K562 (cell line): Measurements from ENCODE around the gene ARV1. TPM values are rescaled to one million over a fixed set of nuclear protein-coding genes. Genes with fewer than 3 reads are reported as not detected.

ENCODE experiments used
- EHMT2 ChIP-seq: fragments of 450-650 bp; IDR thresholded peaks from 2 replicates; pipeline ENCODE4 v1.6.1; 2018; ENCODE audit warnings: antibody characterized with exemption
- GTF2A2 ChIP-seq: IDR thresholded peaks from 2 replicates; pipeline ENCODE4 v1.6.1; 2016; ENCODE audit warnings: mild to moderate bottlenecking, missing genetic modification characterization, missing compliant biosample characterization
- L3MBTL2 ChIP-seq: fragments of 450-650 bp; IDR thresholded peaks from 2 replicates; pipeline ENCODE4 v1.6.1; 2016; ENCODE audit warnings: mild to moderate bottlenecking, moderate library complexity
- NFATC3 ChIP-seq: fragments of 450-650 bp; IDR thresholded peaks from 2 replicates; pipeline ENCODE4 v1.6.1; 2017; ENCODE audit warnings: mild to moderate bottlenecking
- SMARCA5 ChIP-seq: fragments of 450-650 bp; IDR thresholded peaks from 2 replicates; pipeline ENCODE4 v1.6.1; 2016
- polyA plus RNA-seq, 8 experiments: library from polyadenylated mRNA; depleted of rRNA in 4 of 8; stranded (reverse) in 5 of 8; unstranded in 3 of 8; fragments of >200 nt; fragmentation: Nextera tagmentation in 2 of 8; fragmentation: Illumina TruSeq in 1 of 8; extraction: Ambion mirVana in 2 of 8; extraction: Trizol in 1 of 8; gene quantifications; 2 replicates each; pipeline versions ENCODE4 v1.2.1 to v1.2.3, GENCODE V29; 2011 to 2014; ENCODE audit warnings: inconsistent platforms in 1 of 8, missing spikeins in 1 of 8
- total RNA-seq, 7 experiments: library from RNA; depleted of rRNA in 6 of 7; stranded (reverse); fragments of >200 nt in 6 of 7; fragmentation: Illumina TruSeq in 2 of 7; extraction: Trizol in 2 of 7; gene quantifications; 2 replicates each; pipeline versions ENCODE4 v1.2.1 to v1.2.3, GENCODE V29; 2011 to 2021; ENCODE audit warnings: low replicate concordance in 1 of 7
- TF ChIP-seq, protein P1 (sequence below): fragments of 450-650 bp; IDR thresholded peaks from 2 replicates; pipeline ENCODE4 v1.6.1; 2018; ENCODE audit not compliant: partially characterized antibody
- TF ChIP-seq, protein P2 (sequence below): sonication (generic); formaldehyde crosslinking; IDR thresholded peaks from 2 replicates; pipeline ENCODE4 v1.8.1; 2023; ENCODE audit warnings: mild to moderate bottlenecking, missing genetic modification reagents
- TF ChIP-seq, protein P3 (sequence below): fragments of 250-450 bp; sonication (Bioruptor Pico); IDR thresholded peaks from 2 replicates; pipeline ENCODE4 v1.9.0; 2021; ENCODE audit warnings: mild to moderate bottlenecking

Gene ARV1
- total and polyA plus RNA-seq, 9 of the 15 experiments (the other 6 are each of a cell fraction or from before 2014, with no cell fraction given), result 54.8 to 139 (median 74.0) TPM

DNA sequence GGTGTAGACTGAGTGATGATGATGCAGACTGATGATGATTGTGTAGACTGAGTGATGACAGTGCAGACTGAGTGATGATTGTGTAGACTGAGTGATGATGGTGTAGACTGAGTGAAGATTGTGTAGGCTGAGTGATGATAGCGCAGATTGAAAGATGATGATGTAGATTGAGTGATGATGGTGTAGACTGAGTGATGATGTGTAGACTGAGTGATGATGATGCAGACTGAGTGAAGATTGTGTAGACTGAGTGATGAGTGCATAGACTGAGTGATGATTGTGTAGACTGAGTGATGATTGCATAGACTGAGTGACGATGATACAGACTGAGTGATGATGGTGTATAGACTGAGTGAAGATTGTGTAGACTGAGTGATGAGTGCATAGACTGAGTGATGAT lies 32.5 kb downstream of the ARV1 start (continued):
- TF ChIP-seq, protein P1, sequence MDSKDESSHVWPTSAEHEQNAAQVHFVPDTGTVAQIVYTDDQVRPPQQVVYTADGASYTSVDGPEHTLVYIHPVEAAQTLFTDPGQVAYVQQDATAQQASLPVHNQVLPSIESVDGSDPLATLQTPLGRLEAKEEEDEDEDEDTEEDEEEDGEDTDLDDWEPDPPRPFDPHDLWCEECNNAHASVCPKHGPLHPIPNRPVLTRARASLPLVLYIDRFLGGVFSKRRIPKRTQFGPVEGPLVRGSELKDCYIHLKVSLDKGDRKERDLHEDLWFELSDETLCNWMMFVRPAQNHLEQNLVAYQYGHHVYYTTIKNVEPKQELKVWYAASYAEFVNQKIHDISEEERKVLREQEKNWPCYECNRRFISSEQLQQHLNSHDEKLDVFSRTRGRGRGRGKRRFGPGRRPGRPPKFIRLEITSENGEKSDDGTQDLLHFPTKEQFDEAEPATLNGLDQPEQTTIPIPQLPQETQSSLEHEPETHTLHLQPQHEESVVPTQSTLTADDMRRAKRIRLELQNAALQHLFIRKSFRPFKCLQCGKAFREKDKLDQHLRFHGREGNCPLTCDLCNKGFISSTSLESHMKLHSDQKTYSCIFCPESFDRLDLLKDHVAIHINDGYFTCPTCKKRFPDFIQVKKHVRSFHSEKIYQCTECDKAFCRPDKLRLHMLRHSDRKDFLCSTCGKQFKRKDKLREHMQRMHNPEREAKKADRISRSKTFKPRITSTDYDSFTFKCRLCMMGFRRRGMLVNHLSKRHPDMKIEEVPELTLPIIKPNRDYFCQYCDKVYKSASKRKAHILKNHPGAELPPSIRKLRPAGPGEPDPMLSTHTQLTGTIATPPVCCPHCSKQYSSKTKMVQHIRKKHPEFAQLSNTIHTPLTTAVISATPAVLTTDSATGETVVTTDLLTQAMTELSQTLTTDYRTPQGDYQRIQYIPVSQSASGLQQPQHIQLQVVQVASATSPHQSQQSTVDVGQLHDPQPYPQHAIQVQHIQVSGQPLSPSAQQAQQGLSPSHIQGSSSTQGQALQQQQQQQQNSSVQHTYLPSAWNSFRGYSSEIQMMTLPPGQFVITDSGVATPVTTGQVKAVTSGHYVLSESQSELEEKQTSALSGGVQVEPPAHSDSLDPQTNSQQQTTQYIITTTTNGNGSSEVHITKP, result no peak
- TF ChIP-seq, protein P2, sequence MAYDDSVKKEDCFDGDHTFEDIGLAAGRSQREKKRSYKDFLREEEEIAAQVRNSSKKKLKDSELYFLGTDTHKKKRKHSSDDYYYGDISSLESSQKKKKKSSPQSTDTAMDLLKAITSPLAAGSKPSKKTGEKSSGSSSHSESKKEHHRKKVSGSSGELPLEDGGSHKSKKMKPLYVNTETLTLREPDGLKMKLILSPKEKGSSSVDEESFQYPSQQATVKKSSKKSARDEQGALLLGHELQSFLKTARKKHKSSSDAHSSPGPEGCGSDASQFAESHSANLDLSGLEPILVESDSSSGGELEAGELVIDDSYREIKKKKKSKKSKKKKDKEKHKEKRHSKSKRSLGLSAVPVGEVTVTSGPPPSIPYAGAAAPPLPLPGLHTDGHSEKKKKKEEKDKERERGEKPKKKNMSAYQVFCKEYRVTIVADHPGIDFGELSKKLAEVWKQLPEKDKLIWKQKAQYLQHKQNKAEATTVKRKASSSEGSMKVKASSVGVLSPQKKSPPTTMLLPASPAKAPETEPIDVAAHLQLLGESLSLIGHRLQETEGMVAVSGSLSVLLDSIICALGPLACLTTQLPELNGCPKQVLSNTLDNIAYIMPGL (CRISPR knock-in tag), result no peak
- TF ChIP-seq EHMT2 (peak; percentile 67), SMARCA5 (0 out of 2 replicates have a peak, but pooled peaks have one; percentile 41), L3MBTL2 (no peak), NFATC3 (no peak), GTF2A2 (tag) (no peak)
- TF ChIP-seq, protein P3, sequence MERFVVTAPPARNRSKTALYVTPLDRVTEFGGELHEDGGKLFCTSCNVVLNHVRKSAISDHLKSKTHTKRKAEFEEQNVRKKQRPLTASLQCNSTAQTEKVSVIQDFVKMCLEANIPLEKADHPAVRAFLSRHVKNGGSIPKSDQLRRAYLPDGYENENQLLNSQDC (CRISPR knock-in tag), result no peak
